ENCODE measurements around the gene CYP2J2. TPM values are rescaled to one million over a fixed set of nuclear protein-coding genes. Genes with fewer than 3 reads are reported as not detected.

CYP2J2 gene
- total and polyA plus RNA-seq, 2 donors (not counting 1 experiment from before 2014, with no cell fraction given): 0.34 to 0.91 TPM

GRCh38 chr1:59892841-59893811 is 33.4 kb downstream of the CYP2J2 start:
- TF ChIP-seq, protein P1, sequence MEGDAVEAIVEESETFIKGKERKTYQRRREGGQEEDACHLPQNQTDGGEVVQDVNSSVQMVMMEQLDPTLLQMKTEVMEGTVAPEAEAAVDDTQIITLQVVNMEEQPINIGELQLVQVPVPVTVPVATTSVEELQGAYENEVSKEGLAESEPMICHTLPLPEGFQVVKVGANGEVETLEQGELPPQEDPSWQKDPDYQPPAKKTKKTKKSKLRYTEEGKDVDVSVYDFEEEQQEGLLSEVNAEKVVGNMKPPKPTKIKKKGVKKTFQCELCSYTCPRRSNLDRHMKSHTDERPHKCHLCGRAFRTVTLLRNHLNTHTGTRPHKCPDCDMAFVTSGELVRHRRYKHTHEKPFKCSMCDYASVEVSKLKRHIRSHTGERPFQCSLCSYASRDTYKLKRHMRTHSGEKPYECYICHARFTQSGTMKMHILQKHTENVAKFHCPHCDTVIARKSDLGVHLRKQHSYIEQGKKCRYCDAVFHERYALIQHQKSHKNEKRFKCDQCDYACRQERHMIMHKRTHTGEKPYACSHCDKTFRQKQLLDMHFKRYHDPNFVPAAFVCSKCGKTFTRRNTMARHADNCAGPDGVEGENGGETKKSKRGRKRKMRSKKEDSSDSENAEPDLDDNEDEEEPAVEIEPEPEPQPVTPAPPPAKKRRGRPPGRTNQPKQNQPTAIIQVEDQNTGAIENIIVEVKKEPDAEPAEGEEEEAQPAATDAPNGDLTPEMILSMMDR (IDR thresholded peaks at IDR 0.05): no peak
- TF ChIP-seq EZH2 (IDR thresholded peaks at IDR 0.05; ENCODE audit: borderline replicate concordance, insufficient read depth, low read depth, low read length, poor library complexity, severe bottlenecking): no peak
- POLR2A ChIA-PET: interaction anchor here (0.6 kb wide), 1 partner anchor 1829 kb away, joined by 5 read pairs; no protein-coding TSS in a partner anchor

More at GRCh38 chr1:59892841-59893811, 33.4 kb downstream of the CYP2J2 start:
- Histone ChIP-seq H4K20me1 (ENCODE audit: control insufficient read depth, insufficient read depth, low read length, poor library complexity, severe bottlenecking) (no peaks in the 10 kb centered on the region), H3K4me3 (ENCODE audit: control extremely low read depth in 1 of 5, extremely low read depth in 1 of 5, insufficient read depth in 1 of 5, low read depth in 2 of 5, low read length in 4 of 5) (no peak overlapping the region), H3K4me2 (replicated peaks; ENCODE audit: low read depth, low read length, poor library complexity, severe bottlenecking) (no peak overlapping the region), H3K27ac (ENCODE audit: low read length in 2 of 2) (no peak overlapping the region), H3K27me3 (replicated peaks in 1 of 4; ENCODE audit: control extremely low read depth in 1 of 4, control insufficient read depth in 3 of 4, insufficient read depth in 4 of 4, low read length in 3 of 4) (no peaks in the 10 kb centered on the region), H3K9me3 (ENCODE audit: control extremely low read depth in 1 of 3, control insufficient read depth in 2 of 3, insufficient read depth in 1 of 3, low read length in 2 of 3) (peaks cover 0 to 7% (median 6%) of the 10 kb centered on the region in 3 donors), H2AFZ (ENCODE audit: insufficient read depth, low read depth, low read length, poor library complexity, severe bottlenecking) (no peak overlapping the region), H3K79me2 (ENCODE audit: control insufficient read depth, insufficient read depth, low read length) (no peaks in the 10 kb centered on the region), H3K9ac (ENCODE audit: low read length) (no peak overlapping the region), H3K36me3 (replicated peaks in 1 of 2; ENCODE audit: control extremely low read depth in 1 of 2, control insufficient read depth in 1 of 2, extremely low read depth in 1 of 2, insufficient read depth in 2 of 2, low read length in 1 of 2) (no peaks in the 10 kb centered on the region), H3K4me1 (ENCODE audit: control insufficient read depth in 2 of 2, insufficient read depth in 2 of 2, low read length in 2 of 2) (no peaks in the 10 kb centered on the region)
- H3K4me3 Mint-ChIP-seq: no peak overlapping the region
- CTCF ChIA-PET: interaction anchor here (1.9 kb wide), 1 partner anchor 9 kb away, joined by 5 read pairs; no protein-coding TSS in a partner anchor
- no peaks in the 10 kb centered on the region for H3K4me1 Mint-ChIP-seq
- no peak overlapping the region for H3K27ac Mint-ChIP-seq
- peaks cover 2% of the 10 kb centered on the region for H3K9me3 Mint-ChIP-seq (ENCODE audit: insufficient read depth)
- H3K27me3 Mint-ChIP-seq: no peaks in the 10 kb centered on the region
- DNase-seq (no peak), ATAC-seq (ENCODE audit: low read depth) (no peak)
- 86% methylated on average over 4 of the region's 7 CpGs for WGBS (ENCODE audit: insufficient coverage)
- intact Hi-C loops (cut with micrococcal nuclease): no loop called here
